OCI-LY7 (cell line): ENCODE data around the gene PRSS56. TPM values are rescaled to one million over a fixed set of nuclear protein-coding genes. Genes with fewer than 3 reads are reported as not detected.

ENCODE experiments used
- BruUV-seq: library from RNA; stranded (reverse); fragments of 400-500 nt; replicated peaks from 2 replicates; lab custom pipeline; 2021; lab: Mats Ljungman, UMichigan
- CTCF ChIA-PET: fragments of 300-600 bp; sonication (Branson Sonifier 250); formaldehyde crosslinking; loops from one replicate; lab custom pipeline; 2022; ENCODE audit warnings: antibody characterized with exemption; ENCODE audit not compliant: unreplicated experiment; lab: Charles Lee
- POLR2A ChIA-PET: fragments of 300-600 bp; sonication (Branson Sonifier 250); formaldehyde crosslinking; loops from one replicate; lab custom pipeline; 2022; ENCODE audit warnings: antibody characterized with exemption; lab: Charles Lee
- DNase-seq: peaks from one replicate; pipeline ENCODE4 v3.0.0-alpha.2; 2015; ENCODE audit warnings: low spot score
- H2AFZ ChIP-seq: fragments of 200-600 bp; sonication (generic), shearing (Covaris generic); 2 replicates; pipeline ENCODE4 v1.6.1; 2014; ENCODE audit warnings: mild to moderate bottlenecking, antibody characterized with exemption, low read length, moderate library complexity
- H3K27ac ChIP-seq: fragments of 200-600 bp; sonication (generic); 2 replicates; pipeline ENCODE4 v1.5.1; 2014; ENCODE audit warnings: mixed run types, low read depth, mild to moderate bottlenecking, moderate library complexity, low read length, inconsistent platforms; ENCODE audit not compliant: poor library complexity, severe bottlenecking
- H3K36me3 ChIP-seq: fragments of 200-600 bp; sonication (generic); 2 replicates; pipeline ENCODE4 v1.6.1; 2014; ENCODE audit warnings: mild to moderate bottlenecking, antibody characterized with exemption, low read length, moderate library complexity, mixed read lengths; ENCODE audit not compliant: insufficient read depth
- H3K4me1 ChIP-seq: fragments of 200-600 bp; sonication (generic); 2 replicates; pipeline ENCODE4 v1.5.1; 2014; ENCODE audit warnings: mild to moderate bottlenecking, low read length; ENCODE audit not compliant: insufficient read depth, poor library complexity, severe bottlenecking
- H3K4me2 ChIP-seq: fragments of 200-600 bp; sonication (generic); 2 replicates; pipeline ENCODE4 v1.6.1; 2014; ENCODE audit warnings: mild to moderate bottlenecking, low read length
- H3K4me3 ChIP-seq: fragments of 200-600 bp; sonication (generic); 2 replicates; pipeline ENCODE4 v1.5.1; 2014; ENCODE audit warnings: mild to moderate bottlenecking, low read depth, low read length; ENCODE audit not compliant: poor library complexity, severe bottlenecking
- H3K79me2 ChIP-seq: fragments of 200-600 bp; sonication (generic); 2 replicates; pipeline ENCODE4 v1.6.1; 2016; ENCODE audit warnings: low read depth, mild to moderate bottlenecking, low read length, moderate library complexity, mixed read lengths; ENCODE audit not compliant: insufficient read depth
- H3K9me2 ChIP-seq: fragments of 200-600 bp; sonication (generic); 2 replicates; pipeline ENCODE4 v1.6.1; 2016; ENCODE audit warnings: mild to moderate bottlenecking, low read length, mixed read lengths; ENCODE audit not compliant: insufficient read depth
- H3K9me3 ChIP-seq: fragments of 200-600 bp; sonication (generic); 2 replicates; pipeline ENCODE4 v1.6.1; 2014; ENCODE audit warnings: mild to moderate bottlenecking, mixed run types, low read length, mixed read lengths
- H4K20me1 ChIP-seq: fragments of 200-600 bp; sonication (generic); 2 replicates; pipeline ENCODE4 v1.6.1; 2014; ENCODE audit warnings: mild to moderate bottlenecking, antibody characterized with exemption, low read length, moderate library complexity, mixed read lengths; ENCODE audit not compliant: insufficient read depth
- CTCF ChIP-seq: fragments of 200-600 bp; sonication (generic); conservative IDR thresholded peaks from 2 replicates; pipeline ENCODE4 v1.5.1; 2014; ENCODE audit warnings: mild to moderate bottlenecking, antibody characterized with exemption, low read length, moderate library complexity, mixed read lengths
- EZH2phosphoT487 ChIP-seq: fragments of 200-600 bp; sonication (generic); IDR thresholded peaks from 2 replicates; pipeline ENCODE4 v1.6.1; 2018; ENCODE audit warnings: low read depth, borderline replicate concordance, mild to moderate bottlenecking, mixed run types, antibody characterized with exemption, low read length, moderate library complexity, mixed read lengths
- intact Hi-C: fragments of 100-400 bp; cut with micrococcal nuclease; formaldehyde crosslinking; loops from one replicate; pipeline ENCODE4 v1.10.0; 2022; ENCODE audit not compliant: unreplicated experiment
- total RNA-seq, 2 experiments: library from RNA; depleted of rRNA in 1 of 2; stranded (reverse); fragments of >200 nt in 1 of 2; shearing (Covaris generic) in 1 of 2; gene quantifications; 2 replicates each; pipeline ENCODE4 v1.2.3, GENCODE V29; 2014 to 2022

The PRSS56 gene
- total RNA-seq, 2 experiments from 2014 or later, result not detected

GRCh38 chr2:232541961-232542714, 21.9 kb downstream of the PRSS56 start:
- H4K20me1 ChIP-seq, result no peaks in the 10 kb centered on the region
- H3K79me2 ChIP-seq, result peaks cover 2% of the 10 kb centered on the region; the same call in 1 of the 2 replicates
- no peak overlapping the region for H2AFZ ChIP-seq
- no peak overlapping the region for H3K4me3 ChIP-seq
- no peak for TF ChIP-seq CTCF
- no peak for TF ChIP-seq EZH2phosphoT487
- no peaks in the 10 kb centered on the region for H3K9me2 ChIP-seq
- ChIA-PET POLR2A (no interaction called here), CTCF (no interaction called here)
- H3K4me2 ChIP-seq, result no peak overlapping the region
- no peak overlapping the region for H3K27ac ChIP-seq
- no TSS peak for BruUV-seq
- peaks cover 35% of the 10 kb centered on the region for H3K36me3 ChIP-seq
- no peak for DNase-seq
- intact Hi-C loops, result no loop called here
- no peaks in the 10 kb centered on the region for H3K9me3 ChIP-seq
- H3K4me1 ChIP-seq, result no peaks in the 10 kb centered on the region

GRCh38 chr2:232542715-232543467, 22.7 kb downstream of the PRSS56 start:
- intact Hi-C loops, result no loop called here
- Histone ChIP-seq H4K20me1 (no peaks in the 10 kb centered on the region), H3K79me2 (peaks cover 10% of the 10 kb centered on the region), H3K27ac (no peak overlapping the region), H3K36me3 (peaks cover 42% of the 10 kb centered on the region), H3K9me2 (no peaks in the 10 kb centered on the region), H3K4me1 (no peaks in the 10 kb centered on the region), H3K4me2 (no peak overlapping the region), H2AFZ (no peak overlapping the region), H3K4me3 (no peak overlapping the region), H3K9me3 (no peaks in the 10 kb centered on the region)
- POLR2A ChIA-PET, result no interaction called here
- no TSS peak for BruUV-seq
- CTCF ChIA-PET, result no interaction called here
- TF ChIP-seq EZH2phosphoT487 (no peak), CTCF (no peak)
- DNase-seq, result no peak
